OCI-LY1 (cell line): ENCODE results near the gene SERF2.

ENCODE experiments used
- H2AFZ ChIP-seq: fragments of 200-600 bp; sonication (generic), shearing (Covaris generic); 2 replicates; pipeline ENCODE4 v1.6.0; 2014; ENCODE audit warnings: antibody characterized with exemption, mild to moderate bottlenecking, low read length
- H3F3A ChIP-seq: fragments of 200-600 bp; sonication (generic), shearing (Covaris generic); 2 replicates; pipeline ENCODE4 v1.6.0; 2014; ENCODE audit warnings: mild to moderate bottlenecking, antibody characterized with exemption, low read length, moderate library complexity; ENCODE audit not compliant: insufficient read depth
- H3K27ac ChIP-seq: fragments of 200-600 bp; sonication (generic); 2 replicates; pipeline ENCODE4 v1.5.1; 2014; ENCODE audit warnings: low read length, mixed run types, mild to moderate bottlenecking, low read depth; ENCODE audit not compliant: poor library complexity, severe bottlenecking
- H3K27me3 ChIP-seq: fragments of 200-600 bp; sonication (generic); 2 replicates; pipeline ENCODE4 v1.6.0; 2014; ENCODE audit warnings: antibody characterized with exemption, mild to moderate bottlenecking, low read length, moderate library complexity; ENCODE audit not compliant: insufficient read depth
- H3K36me3 ChIP-seq: fragments of 200-600 bp; sonication (generic); 2 replicates; pipeline ENCODE4 v1.6.1; 2014; ENCODE audit warnings: mild to moderate bottlenecking, antibody characterized with exemption, low read length, moderate library complexity, mixed read lengths; ENCODE audit not compliant: insufficient read depth
- H3K4me1 ChIP-seq: fragments of 200-600 bp; sonication (generic); 2 replicates; pipeline ENCODE4 v1.5.1; 2014; ENCODE audit warnings: mild to moderate bottlenecking, low read length, moderate library complexity; ENCODE audit not compliant: insufficient read depth, severe bottlenecking
- H3K4me2 ChIP-seq: fragments of 200-600 bp; sonication (generic), shearing (Covaris generic); 2 replicates; pipeline ENCODE4 v1.6.1; 2014; ENCODE audit warnings: low read length
- H3K4me3 ChIP-seq: fragments of 200-600 bp; sonication (generic); 2 replicates; pipeline ENCODE4 v1.5.1; 2014; ENCODE audit warnings: low read length, low read depth, mild to moderate bottlenecking, mixed read lengths; ENCODE audit not compliant: poor library complexity, severe bottlenecking
- H3K79me2 ChIP-seq: fragments of 200-600 bp; shearing (Covaris generic); 2 replicates; pipeline ENCODE4 v1.6.1; 2016; ENCODE audit warnings: mixed run types, low read length, mixed read lengths; ENCODE audit not compliant: insufficient read depth
- H3K9ac ChIP-seq: fragments of 200-600 bp; sonication (generic), shearing (Covaris generic); 2 replicates; pipeline ENCODE4 v1.6.1; 2014; ENCODE audit warnings: mild to moderate bottlenecking, low read length, mixed read lengths
- H3K9me2 ChIP-seq: fragments of 200-600 bp; sonication (generic), shearing (Covaris generic); 2 replicates; pipeline ENCODE4 v1.6.1; 2014; ENCODE audit warnings: low read depth, mild to moderate bottlenecking, low read length, mixed read lengths
- H3K9me3 ChIP-seq: fragments of 200-600 bp; shearing (Covaris generic); 2 replicates; pipeline ENCODE4 v1.6.1; 2014; ENCODE audit warnings: low read length, mixed read lengths
- H4K20me1 ChIP-seq: fragments of 200-600 bp; sonication (generic), shearing (Covaris generic); 2 replicates; pipeline ENCODE4 v1.6.0; 2016; ENCODE audit warnings: mild to moderate bottlenecking, low read length; ENCODE audit not compliant: insufficient read depth
- EZH2 ChIP-seq: fragments of 200-600 bp; sonication (generic), shearing (Covaris generic); IDR thresholded peaks from 2 replicates; pipeline ENCODE4 v1.8.0; 2017; ENCODE audit warnings: borderline replicate concordance, mixed run types, mild to moderate bottlenecking, antibody characterized with exemption, low read length, moderate library complexity, mixed read lengths
- TF ChIP-seq, protein P1 (sequence below): fragments of 200-600 bp; sonication (generic), shearing (Covaris generic); IDR thresholded peaks from 2 replicates; pipeline ENCODE4 v1.5.1; 2017; ENCODE audit warnings: mild to moderate bottlenecking, antibody characterized with exemption, low read length, moderate library complexity, mixed read lengths

The SERF2 gene

DNA sequence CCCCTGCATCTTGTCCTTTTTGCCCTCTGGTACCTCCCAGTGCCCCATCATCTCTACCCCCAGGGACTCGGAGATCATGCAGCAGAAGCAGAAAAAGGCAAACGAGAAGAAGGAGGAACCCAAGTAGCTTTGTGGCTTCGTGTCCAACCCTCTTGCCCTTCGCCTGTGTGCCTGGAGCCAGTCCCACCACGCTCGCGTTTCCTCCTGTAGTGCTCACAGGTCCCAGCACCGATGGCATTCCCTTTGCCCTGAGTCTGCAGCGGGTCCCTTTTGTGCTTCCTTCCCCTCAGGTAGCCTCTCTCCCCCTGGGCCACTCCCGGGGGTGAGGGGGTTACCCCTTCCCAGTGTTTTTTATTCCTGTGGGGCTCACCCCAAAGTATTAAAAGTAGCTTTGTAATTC is 1.5 kb downstream of the SERF2 start:
- Histone ChIP-seq H3K79me2 (peaks cover 12% of the 10 kb centered on the region; the same call in 1 of the 2 replicates), H3K27me3 (no peaks in the 10 kb centered on the region), H3K9me3 (no peaks in the 10 kb centered on the region), H3K4me3 (peak overlapping the region; percentile 97), H3K4me2 (peak overlapping the region; percentile 86), H3K27ac (peak overlapping the region; percentile 98), H3K36me3 (peaks cover 47% of the 10 kb centered on the region), H3F3A (peaks cover 17% of the 10 kb centered on the region), H4K20me1 (no peaks in the 10 kb centered on the region), H2AFZ (no peak overlapping the region), H3K9ac (peak overlapping the region; percentile 99), H3K9me2 (no peaks in the 10 kb centered on the region), H3K4me1 (peaks cover 79% of the 10 kb centered on the region)
- TF ChIP-seq, protein P1, sequence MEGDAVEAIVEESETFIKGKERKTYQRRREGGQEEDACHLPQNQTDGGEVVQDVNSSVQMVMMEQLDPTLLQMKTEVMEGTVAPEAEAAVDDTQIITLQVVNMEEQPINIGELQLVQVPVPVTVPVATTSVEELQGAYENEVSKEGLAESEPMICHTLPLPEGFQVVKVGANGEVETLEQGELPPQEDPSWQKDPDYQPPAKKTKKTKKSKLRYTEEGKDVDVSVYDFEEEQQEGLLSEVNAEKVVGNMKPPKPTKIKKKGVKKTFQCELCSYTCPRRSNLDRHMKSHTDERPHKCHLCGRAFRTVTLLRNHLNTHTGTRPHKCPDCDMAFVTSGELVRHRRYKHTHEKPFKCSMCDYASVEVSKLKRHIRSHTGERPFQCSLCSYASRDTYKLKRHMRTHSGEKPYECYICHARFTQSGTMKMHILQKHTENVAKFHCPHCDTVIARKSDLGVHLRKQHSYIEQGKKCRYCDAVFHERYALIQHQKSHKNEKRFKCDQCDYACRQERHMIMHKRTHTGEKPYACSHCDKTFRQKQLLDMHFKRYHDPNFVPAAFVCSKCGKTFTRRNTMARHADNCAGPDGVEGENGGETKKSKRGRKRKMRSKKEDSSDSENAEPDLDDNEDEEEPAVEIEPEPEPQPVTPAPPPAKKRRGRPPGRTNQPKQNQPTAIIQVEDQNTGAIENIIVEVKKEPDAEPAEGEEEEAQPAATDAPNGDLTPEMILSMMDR = no peak
- no peak for TF ChIP-seq EZH2

DNA sequence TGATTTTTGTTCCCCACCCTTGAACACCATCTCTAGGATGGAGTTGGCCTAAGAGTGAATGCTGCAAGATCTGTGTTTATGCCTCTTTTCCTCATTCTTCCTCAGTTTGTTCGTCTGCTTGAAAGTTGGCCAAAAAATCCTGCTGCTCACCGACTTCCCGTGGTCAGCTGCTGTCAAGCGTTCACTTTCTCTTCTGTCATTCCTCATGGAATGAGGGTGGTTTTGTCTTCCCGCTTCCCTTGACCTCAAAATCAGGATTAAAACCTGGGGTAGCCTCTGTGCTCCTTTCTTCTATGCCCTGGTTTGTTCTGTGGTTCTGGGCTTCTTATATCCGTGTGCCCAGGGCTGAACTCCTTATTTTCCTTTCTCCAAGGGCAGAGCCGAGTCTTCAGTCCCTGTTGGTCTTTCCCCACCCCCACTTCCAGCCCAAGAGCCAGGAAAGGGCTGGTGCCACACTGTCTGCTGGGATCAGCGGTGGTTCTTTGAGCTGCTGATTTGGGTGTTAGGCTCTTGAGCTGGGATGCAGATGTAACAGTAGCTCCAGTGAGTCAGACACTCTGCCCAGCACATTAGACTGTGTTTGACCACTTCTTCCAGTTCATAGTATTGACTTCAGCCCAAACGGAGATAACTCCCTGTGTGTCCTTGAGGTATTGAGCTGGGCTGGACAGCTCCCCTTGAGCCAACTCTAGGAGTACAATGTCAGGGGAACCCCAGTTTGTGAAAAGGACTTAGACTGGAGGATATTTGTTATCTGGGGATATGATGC is 2.3 kb downstream of the SERF2 start:
- no peaks in the 10 kb centered on the region for H3K9me2 ChIP-seq
- H3K4me1 ChIP-seq = peaks cover 79% of the 10 kb centered on the region
- peak overlapping the region; percentile 99; the same call in 1 of the 2 replicates for H3K9ac ChIP-seq
- peaks cover 12% of the 10 kb centered on the region; the same call in 1 of the 2 replicates for H3K79me2 ChIP-seq
- TF ChIP-seq, protein P1 = no peak
- TF ChIP-seq EZH2 = no peak
- H3K27me3 ChIP-seq = no peaks in the 10 kb centered on the region
- H3K4me3 ChIP-seq = peak overlapping the region; percentile 97
- no peaks in the 10 kb centered on the region for H4K20me1 ChIP-seq
- H3K9me3 ChIP-seq = no peaks in the 10 kb centered on the region
- H3K4me2 ChIP-seq = peak overlapping the region; percentile 86
- H3K27ac ChIP-seq = peak overlapping the region; percentile 98
- H2AFZ ChIP-seq = no peak overlapping the region
- H3K36me3 ChIP-seq = peaks cover 47% of the 10 kb centered on the region
- peaks cover 17% of the 10 kb centered on the region for H3F3A ChIP-seq

DNA sequence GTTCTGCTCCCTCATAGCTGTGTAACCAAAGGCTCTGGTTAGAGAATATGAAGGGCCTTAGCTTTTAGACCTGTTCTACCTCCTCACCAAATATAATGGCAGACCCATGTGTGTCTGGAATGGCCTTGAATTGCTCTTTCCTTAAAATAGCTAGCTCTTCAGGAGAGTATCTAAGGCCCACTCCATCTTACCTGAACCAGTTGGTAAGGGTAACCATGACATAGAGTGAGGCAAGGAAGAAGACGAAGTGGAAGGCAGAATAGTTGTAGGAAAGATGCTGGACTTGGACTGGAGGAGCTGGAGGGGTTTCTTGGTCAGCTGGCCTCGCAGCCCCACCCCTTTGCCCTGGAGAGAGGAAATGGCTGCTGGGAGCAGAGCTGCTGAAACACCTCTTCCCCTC is 3.1 kb downstream of the SERF2 start:
- Histone ChIP-seq H3K9me2 (no peaks in the 10 kb centered on the region), H2AFZ (no peak overlapping the region), H3K4me3 (no peak overlapping the region), H3K4me1 (peaks cover 79% of the 10 kb centered on the region), H3K36me3 (peaks cover 47% of the 10 kb centered on the region), H3K79me2 (peaks cover 12% of the 10 kb centered on the region; the same call in 1 of the 2 replicates), H3K4me2 (0 out of 2 replicates have a peak overlapping the region, but pooled peaks have one; percentile 5), H3K27me3 (no peaks in the 10 kb centered on the region), H3K9me3 (no peaks in the 10 kb centered on the region), H3K27ac (peak overlapping the region; percentile 98), H3F3A (peaks cover 17% of the 10 kb centered on the region), H4K20me1 (no peaks in the 10 kb centered on the region), H3K9ac (no peak overlapping the region)
- TF ChIP-seq, protein P1 = no peak
- TF ChIP-seq EZH2 = no peak
